ENCODE measurements around the gene GPC4. TPM values are rescaled to one million over a fixed set of nuclear protein-coding genes. Genes with fewer than 3 reads are reported as not detected.

GPC4 gene
- total and polyA plus RNA-seq, 8 donors: 3.0 to 15.3 (median 8.3) TPM

- intact Hi-C loops (cut with DNase I): no loop called here
- Histone ChIP-seq H3K36me3 (no peaks in the 10 kb centered on the region), H3K27me3 (no peaks in the 10 kb centered on the region), H3K4me3 (no peak overlapping the region), H3K9me3 (no peaks in the 10 kb centered on the region), H3K27ac (no peak overlapping the region), H3K4me1 (no peaks in the 10 kb centered on the region)
- WGBS, 2 donors: 73 to 89% methylated on average over 2 of the region's 2 CpGs
- ATAC-seq: no peak
- TF ChIP-seq, protein P1, sequence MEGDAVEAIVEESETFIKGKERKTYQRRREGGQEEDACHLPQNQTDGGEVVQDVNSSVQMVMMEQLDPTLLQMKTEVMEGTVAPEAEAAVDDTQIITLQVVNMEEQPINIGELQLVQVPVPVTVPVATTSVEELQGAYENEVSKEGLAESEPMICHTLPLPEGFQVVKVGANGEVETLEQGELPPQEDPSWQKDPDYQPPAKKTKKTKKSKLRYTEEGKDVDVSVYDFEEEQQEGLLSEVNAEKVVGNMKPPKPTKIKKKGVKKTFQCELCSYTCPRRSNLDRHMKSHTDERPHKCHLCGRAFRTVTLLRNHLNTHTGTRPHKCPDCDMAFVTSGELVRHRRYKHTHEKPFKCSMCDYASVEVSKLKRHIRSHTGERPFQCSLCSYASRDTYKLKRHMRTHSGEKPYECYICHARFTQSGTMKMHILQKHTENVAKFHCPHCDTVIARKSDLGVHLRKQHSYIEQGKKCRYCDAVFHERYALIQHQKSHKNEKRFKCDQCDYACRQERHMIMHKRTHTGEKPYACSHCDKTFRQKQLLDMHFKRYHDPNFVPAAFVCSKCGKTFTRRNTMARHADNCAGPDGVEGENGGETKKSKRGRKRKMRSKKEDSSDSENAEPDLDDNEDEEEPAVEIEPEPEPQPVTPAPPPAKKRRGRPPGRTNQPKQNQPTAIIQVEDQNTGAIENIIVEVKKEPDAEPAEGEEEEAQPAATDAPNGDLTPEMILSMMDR (IDR thresholded peaks at IDR 0.05): no peak
- DNase-seq: no peak
- no peak for FAIRE-seq
These were observed 52.8 kb downstream of the GPC4 start for GRCh38 chrX:133362538-133362937.

DNA sequence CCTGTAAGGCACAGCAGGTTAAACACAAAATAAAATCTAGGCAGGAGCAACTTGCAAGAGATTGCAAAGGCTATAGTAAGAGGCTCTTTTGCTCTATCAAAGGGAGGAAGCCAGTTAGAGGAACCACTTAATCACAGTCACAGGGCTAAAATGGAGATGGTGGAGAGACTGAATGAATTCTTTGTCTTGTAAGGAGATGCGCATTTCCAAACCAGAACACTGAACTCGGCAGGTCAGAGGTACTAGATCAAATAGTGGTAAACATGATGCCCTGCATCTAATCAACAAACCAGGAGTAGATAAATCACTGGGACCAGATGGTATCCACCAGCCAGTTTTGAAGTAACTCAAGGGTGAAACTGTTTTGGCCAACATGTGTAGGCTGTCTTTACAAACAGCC is 55.8 kb downstream of the GPC4 start:
- 79 to 91% methylated on average over 2 of the region's 2 CpGs for WGBS, 2 donors
- H3K27me3 ChIP-seq: no peaks in the 10 kb centered on the region
- DNase-seq (no peak), ATAC-seq (no peak), FAIRE-seq (no peak)
- TF ChIP-seq, protein P1 (IDR thresholded peaks at IDR 0.05): no peak
- no peaks in the 10 kb centered on the region for H3K9me3 ChIP-seq
- H3K4me3 ChIP-seq: no peak overlapping the region
- H3K27ac ChIP-seq: no peak overlapping the region
- H3K4me1 ChIP-seq: no peaks in the 10 kb centered on the region
- H3K36me3 ChIP-seq: no peaks in the 10 kb centered on the region
- intact Hi-C loops (cut with DNase I): no loop called here

DNA sequence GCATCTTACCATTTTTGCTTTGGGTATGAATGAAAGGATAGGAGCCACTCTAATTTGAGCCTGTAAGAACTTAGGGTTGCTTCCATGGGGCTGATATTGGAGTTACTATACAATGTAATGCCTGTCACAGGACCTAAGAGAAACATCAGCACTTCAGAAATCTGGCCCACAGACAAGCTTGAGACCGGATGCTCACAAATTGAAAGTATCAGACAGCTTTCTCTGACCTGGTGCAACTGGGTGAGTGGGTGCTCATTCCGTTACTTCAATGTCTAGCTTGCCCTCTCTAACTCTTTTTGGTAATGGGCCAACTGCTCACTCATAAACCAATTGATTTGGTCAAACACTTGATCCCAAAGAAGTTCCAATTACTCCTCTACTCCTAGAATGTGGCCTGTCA is 62.1 kb downstream of the GPC4 start:
- H3K9me3 ChIP-seq: no peaks in the 10 kb centered on the region
- WGBS, 2 donors: 85 to 96% methylated on average over 2 of the region's 2 CpGs
- FAIRE-seq (no peak), ATAC-seq (no peak), DNase-seq (no peak)
- no peaks in the 10 kb centered on the region for H3K27me3 ChIP-seq
- intact Hi-C loops (cut with DNase I): no loop called here
- H3K36me3 ChIP-seq: no peaks in the 10 kb centered on the region
- H3K4me3 ChIP-seq: no peak overlapping the region
- no peak overlapping the region for H3K27ac ChIP-seq
- H3K4me1 ChIP-seq: peaks cover 0 to 7% (median 0%) of the 10 kb centered on the region in 3 donors
- TF ChIP-seq, protein P1 (IDR thresholded peaks at IDR 0.05): no peak

DNA sequence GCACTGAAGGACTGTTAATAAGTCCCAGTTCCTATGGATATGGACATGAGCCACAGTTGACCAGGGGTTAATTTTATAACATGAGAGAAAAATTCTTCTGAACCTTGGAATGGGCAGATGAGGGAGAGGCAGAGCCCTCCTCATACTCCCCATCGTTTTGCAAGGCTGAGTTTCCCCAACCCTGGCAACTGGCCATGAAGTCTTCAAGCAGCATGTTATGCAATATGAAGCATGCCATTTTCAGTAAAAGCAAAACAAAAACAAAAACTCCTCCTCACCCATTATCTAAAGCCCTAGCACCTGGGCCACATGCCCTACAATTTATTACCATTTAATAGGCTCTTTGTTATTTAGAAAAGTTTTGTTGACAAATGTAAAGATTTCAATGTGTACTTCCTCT is 64.5 kb downstream of the GPC4 start:
- TF ChIP-seq, protein P1 (IDR thresholded peaks at IDR 0.05): no peak
- Histone ChIP-seq H3K27me3 (peaks cover 0 to 9% (median 0%) of the 10 kb centered on the region in 4 donors), H3K27ac (no peak overlapping the region), H3K4me3 (no peak overlapping the region), H3K4me1 (peaks cover 0 to 7% (median 0%) of the 10 kb centered on the region in 3 donors), H3K36me3 (no peaks in the 10 kb centered on the region), H3K9me3 (no peaks in the 10 kb centered on the region)
- WGBS, 2 donors: 8 to 9% methylated on average over 1 of the region's 1 CpG
- FAIRE-seq (no peak), DNase-seq (peak in 3 of 6 donors; percentile 5 to 24 (median 14)), ATAC-seq (peak in 1 of 4 donors; percentile 17)
- intact Hi-C loops (cut with DNase I): no loop called here

DNA sequence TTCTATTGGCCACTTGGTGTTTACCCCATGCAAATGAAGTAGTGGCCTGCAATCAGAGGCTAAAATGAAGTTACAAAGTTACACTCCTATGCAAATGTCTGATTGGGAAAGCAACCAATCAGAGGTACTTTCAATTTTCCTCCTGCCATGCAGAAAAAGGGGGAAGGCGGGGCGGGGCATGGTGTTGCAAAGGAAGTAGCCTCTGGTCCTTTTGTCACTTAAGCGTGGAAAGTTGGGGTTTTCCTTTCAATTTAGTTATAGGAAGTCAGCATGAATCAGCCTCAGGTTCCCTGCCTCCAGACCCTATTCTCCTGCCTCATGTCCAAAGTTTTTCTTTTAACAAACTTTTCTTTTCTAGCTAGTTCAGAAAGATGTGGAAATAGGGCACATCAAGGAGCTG is 69.3 kb downstream of the GPC4 start:
- H3K4me1 ChIP-seq: no peaks in the 10 kb centered on the region
- TF ChIP-seq, protein P1 (IDR thresholded peaks at IDR 0.05): no peak
- no peak overlapping the region for H3K4me3 ChIP-seq
- no peaks in the 10 kb centered on the region for H3K9me3 ChIP-seq
- peaks cover 0 to 9% (median 1%) of the 10 kb centered on the region in 4 donors for H3K27me3 ChIP-seq
- DNase-seq (no peak), ATAC-seq (no peak), FAIRE-seq (no peak)
- intact Hi-C loops (cut with DNase I): no loop called here
- 64 to 92% methylated on average over 3 of the region's 3 CpGs for WGBS, 2 donors
- no peak overlapping the region for H3K27ac ChIP-seq
- H3K36me3 ChIP-seq: no peaks in the 10 kb centered on the region
